Gastroesophageal sphincter (tissue), 3 donors: ENCODE measurements around the gene VWA8.
"Not testable (repeated sequence)": the region's sequence is repeated elsewhere in the genome, so short reads cannot be mapped to it uniquely, and the experiment has no call there.

ENCODE experiments used
- CTCF ChIP-seq, 4 experiments: fragments of 200-600 bp in 2 of 4; fragments of 450-650 bp in 2 of 4; sonication (generic) in 1 of 4; IDR thresholded peaks; one replicate each; pipeline ENCODE4 v1.5.1; 2017 to 2019; ENCODE audit warnings: antibody characterized with exemption in 4 of 4, mild to moderate bottlenecking in 2 of 4, moderate library complexity in 2 of 4
- EP300 ChIP-seq: sonication (generic); formaldehyde crosslinking; IDR thresholded peaks from one replicate; pipeline ENCODE4 v1.6.1; 2017; ENCODE audit warnings: antibody characterized with exemption, mild to moderate bottlenecking
- POLR2A ChIP-seq, 2 donors: fragments of 450-650 bp; IDR thresholded peaks; one replicate each; pipeline ENCODE4 v1.6.1; 2017; ENCODE audit warnings: antibody characterized with exemption in 2 of 2, mild to moderate bottlenecking in 2 of 2, moderate library complexity in 1 of 2
- POLR2AphosphoS5 ChIP-seq: sonication (generic); formaldehyde crosslinking; IDR thresholded peaks from one replicate; pipeline ENCODE4 v1.6.1; 2017; ENCODE audit warnings: antibody characterized with exemption

- TF ChIP-seq CTCF (IDR thresholded peaks at IDR 0.05); EP300; POLR2A (IDR thresholded peaks at IDR 0.05); POLR2AphosphoS5: not testable (repeated sequence)
These were observed 418.1 kb downstream of the VWA8 start for GRCh38 chr13:41542799-41543198.
